BE2C (cell line): ENCODE measurements around the gene HBA2.
"Not testable (repeated sequence)": the region's sequence is repeated elsewhere in the genome, so short reads cannot be mapped to it uniquely, and the experiment has no call there.

Experiments
- DNase-seq: peaks from one replicate; pipeline ENCODE4 v3.0.0-alpha.2; 2020
- H3K27me3 ChIP-seq: fragments of 250-450 bp; sonication (Bioruptor Pico); 2 replicates; pipeline ENCODE4 v1.5.1; 2020; ENCODE audit warnings: mild to moderate bottlenecking
- H3K36me3 ChIP-seq: fragments of 250-450 bp; sonication (Bioruptor Pico); 2 replicates; pipeline ENCODE4 v1.5.1; 2020; ENCODE audit warnings: mild to moderate bottlenecking
- H3K4me1 ChIP-seq: fragments of 250-450 bp; sonication (Bioruptor Pico); 2 replicates; pipeline ENCODE4 v1.5.1; 2020
- H3K4me3 ChIP-seq: 2 replicates; pipeline ENCODE4 v1.5.1; 2011; ENCODE audit warnings: low read depth, low read length
- H3K9me3 ChIP-seq: fragments of 250-450 bp; sonication (Bioruptor Pico); 2 replicates; pipeline ENCODE4 v1.5.1; 2020
- TF ChIP-seq, protein P1 (sequence below): IDR thresholded peaks from 2 replicates; pipeline ENCODE4 v1.5.1; 2012; ENCODE audit warnings: mild to moderate bottlenecking, low read depth, low read length

Gene HBA2

DNA sequence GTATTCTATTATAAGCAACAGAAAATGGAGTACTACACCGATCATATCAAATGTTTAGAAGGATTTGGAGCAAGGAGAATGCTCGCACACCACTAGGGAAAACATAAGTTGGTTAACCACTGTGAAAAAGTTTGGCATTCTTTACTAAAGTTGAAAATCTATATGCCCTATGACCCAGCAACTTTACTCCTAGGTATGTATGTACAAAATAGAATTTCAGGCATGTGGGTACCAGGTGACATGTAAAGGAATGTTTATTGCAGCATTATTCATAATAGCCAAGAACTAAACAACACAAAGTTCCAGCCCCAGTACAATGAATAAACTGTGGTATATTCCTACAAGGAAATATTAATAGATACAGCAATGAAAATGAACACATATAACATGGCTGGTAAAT, 26.0 kb upstream of the HBA2 start:
- peaks cover 7% of the 10 kb centered on the region for H3K4me1 ChIP-seq
- DNase-seq = no peak
- H3K9me3 ChIP-seq = no peaks in the 10 kb centered on the region
- H3K4me3 ChIP-seq = no peak overlapping the region
- H3K36me3 ChIP-seq = no peaks in the 10 kb centered on the region
- TF ChIP-seq, protein P1, sequence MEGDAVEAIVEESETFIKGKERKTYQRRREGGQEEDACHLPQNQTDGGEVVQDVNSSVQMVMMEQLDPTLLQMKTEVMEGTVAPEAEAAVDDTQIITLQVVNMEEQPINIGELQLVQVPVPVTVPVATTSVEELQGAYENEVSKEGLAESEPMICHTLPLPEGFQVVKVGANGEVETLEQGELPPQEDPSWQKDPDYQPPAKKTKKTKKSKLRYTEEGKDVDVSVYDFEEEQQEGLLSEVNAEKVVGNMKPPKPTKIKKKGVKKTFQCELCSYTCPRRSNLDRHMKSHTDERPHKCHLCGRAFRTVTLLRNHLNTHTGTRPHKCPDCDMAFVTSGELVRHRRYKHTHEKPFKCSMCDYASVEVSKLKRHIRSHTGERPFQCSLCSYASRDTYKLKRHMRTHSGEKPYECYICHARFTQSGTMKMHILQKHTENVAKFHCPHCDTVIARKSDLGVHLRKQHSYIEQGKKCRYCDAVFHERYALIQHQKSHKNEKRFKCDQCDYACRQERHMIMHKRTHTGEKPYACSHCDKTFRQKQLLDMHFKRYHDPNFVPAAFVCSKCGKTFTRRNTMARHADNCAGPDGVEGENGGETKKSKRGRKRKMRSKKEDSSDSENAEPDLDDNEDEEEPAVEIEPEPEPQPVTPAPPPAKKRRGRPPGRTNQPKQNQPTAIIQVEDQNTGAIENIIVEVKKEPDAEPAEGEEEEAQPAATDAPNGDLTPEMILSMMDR = no peak
- no peaks in the 10 kb centered on the region for H3K27me3 ChIP-seq

DNA sequence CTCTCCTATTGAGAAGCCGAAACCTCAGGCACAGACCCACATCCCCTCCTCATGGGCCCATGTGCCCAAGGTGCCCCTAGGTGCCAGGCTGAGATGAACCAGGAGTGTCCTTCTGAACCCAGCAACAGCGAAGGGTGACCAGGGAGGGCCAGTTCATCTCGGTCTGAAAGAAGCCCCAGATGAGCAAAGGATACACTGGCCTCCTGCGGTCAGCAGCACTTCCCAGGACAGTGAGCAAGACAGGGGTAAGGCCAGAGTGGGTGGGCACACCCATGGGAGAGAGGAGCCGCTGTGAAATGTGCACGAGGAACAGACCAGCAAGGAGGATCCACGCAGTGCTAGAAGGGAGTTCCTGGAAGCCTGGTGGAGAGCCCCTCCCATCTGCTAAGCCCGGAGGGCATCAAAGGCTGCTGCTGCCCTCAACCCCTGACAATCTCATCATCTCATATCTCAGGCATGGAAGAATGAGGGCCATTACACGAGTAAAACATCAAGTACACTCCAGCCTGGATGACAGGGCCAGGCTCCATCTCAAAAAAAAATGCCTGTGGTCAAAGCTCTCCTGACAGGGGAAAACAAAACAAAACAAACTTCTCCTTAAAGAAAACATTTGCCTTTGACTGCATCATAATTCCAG, 23.5 kb upstream of the HBA2 start:
- no peak overlapping the region for H3K4me3 ChIP-seq
- TF ChIP-seq, protein P1 = no peak
- H3K4me1 ChIP-seq = peaks cover 7% of the 10 kb centered on the region
- no peaks in the 10 kb centered on the region for H3K36me3 ChIP-seq
- DNase-seq = peak; percentile 55
- no peaks in the 10 kb centered on the region for H3K9me3 ChIP-seq
- no peaks in the 10 kb centered on the region for H3K27me3 ChIP-seq

DNA sequence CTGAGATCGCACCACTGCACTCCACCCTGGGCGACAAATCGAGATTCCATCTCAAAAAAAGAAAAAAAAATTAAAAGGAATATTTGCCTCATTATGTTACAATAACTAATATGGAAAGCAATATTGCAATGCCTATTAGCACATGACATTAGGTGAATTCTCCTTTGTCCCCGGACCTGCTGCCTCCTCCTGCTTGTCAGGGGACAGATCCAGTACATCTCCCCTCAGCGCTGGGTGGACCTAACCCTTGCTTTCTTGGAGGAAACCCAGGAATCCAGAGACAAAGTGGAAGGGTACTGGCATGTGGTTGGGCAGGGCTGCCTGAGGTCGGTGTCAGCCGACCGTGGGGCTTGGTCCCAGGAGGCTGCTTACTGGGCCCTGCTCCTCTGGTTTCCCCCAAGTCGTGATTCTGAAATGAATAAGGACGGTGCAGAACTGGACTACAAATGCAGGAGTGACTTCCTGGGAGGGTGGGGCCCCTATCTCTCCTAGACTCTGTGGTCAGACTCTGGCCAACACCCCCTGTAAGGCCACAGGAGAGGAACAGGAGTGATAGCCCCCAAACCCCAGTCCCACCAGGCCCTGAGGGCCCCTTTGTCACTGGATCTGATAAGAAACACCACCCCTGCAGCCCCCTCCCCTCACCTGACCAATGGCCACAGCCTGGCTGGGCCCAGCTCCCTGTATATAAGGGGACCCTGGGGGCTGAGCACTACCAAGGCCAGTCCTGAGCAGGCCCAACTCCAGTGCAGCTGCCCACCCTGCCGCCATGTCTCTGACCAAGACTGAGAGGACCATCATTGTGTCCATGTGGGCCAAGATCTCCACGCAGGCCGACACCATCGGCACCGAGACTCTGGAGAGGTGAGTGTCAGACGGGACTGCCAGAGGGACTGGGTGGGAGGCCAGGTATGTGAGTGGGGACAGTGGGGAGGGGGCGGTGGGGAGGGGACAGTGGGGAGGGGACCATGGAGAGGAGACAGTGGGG, 20.2 kb upstream of the HBA2 start, which contains the start of gene HBZ:
HBZ (plus strand) TSS at position 504 of the 988 bp plus-strand sequence; CDS start at position 770, 266 bp downstream.
- Histone ChIP-seq H3K4me1 (peaks cover 7% of the 10 kb centered on the region), H3K9me3 (no peaks in the 10 kb centered on the region), H3K4me3 (no peak within 1 kb of the TSS), H3K27me3 (peaks cover 7% of the 10 kb centered on the region; the same call in 1 of the 2 replicates), H3K36me3 (no peaks in the 10 kb centered on the region)
- TF ChIP-seq, protein P1 = no peak
- no peak for DNase-seq

DNA sequence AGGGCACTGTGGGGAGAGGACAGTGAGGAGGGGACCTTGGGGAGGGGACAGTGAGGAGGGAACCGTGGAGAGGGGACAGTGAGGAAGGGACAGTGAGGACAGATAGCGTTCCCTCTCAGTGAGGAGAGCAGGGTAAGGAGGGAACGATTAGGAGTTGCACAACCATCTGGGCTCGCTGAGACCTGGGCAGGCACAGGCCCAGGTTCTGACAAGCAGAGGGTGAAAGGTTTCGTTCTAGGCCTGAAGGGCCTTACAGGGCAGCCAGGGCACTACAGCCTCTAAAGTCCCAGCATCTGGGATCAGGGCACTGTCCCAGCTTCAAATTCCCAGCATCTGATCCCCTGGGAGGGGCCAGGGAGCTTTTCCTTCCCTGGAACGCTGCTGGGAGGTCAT, 19.6 kb upstream of the HBA2 start:
- H3K36me3 ChIP-seq, DNase-seq, H3K4me1 ChIP-seq, H3K4me3 ChIP-seq, H3K9me3 ChIP-seq: not testable (repeated sequence)
- peaks cover 14% of the 10 kb centered on the region for H3K27me3 ChIP-seq

DNA sequence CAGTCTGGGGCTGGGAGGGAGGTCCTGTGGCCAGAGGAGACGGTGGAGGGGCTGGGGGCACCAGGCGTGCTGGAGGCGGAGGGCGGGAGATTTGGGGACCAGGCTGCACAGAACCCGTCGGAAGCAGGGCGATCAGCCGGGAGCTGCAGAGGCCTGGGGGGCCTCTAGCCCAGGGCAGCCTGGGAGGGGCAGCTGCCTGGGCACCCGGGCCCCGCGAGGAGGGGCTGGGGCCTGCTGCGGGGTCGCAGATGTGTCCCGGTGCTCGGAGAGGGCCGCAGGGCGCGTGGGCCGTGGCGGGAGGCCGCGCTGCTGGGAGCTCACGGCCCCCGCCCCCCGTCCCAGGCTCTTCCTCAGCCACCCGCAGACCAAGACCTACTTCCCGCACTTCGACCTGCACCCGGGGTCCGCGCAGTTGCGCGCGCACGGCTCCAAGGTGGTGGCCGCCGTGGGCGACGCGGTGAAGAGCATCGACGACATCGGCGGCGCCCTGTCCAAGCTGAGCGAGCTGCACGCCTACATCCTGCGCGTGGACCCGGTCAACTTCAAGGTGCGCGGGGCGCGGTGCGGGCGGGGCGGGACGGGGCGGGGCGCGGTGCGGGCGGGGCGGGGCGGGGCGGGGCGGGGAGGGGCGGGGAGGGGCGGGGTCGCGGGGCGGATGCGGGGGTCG, 19.0 kb upstream of the HBA2 start:
- not testable (repeated sequence) for H3K4me3 ChIP-seq, H3K4me1 ChIP-seq, H3K36me3 ChIP-seq, DNase-seq, H3K9me3 ChIP-seq
- H3K27me3 ChIP-seq = peaks cover 19% of the 10 kb centered on the region

DNA sequence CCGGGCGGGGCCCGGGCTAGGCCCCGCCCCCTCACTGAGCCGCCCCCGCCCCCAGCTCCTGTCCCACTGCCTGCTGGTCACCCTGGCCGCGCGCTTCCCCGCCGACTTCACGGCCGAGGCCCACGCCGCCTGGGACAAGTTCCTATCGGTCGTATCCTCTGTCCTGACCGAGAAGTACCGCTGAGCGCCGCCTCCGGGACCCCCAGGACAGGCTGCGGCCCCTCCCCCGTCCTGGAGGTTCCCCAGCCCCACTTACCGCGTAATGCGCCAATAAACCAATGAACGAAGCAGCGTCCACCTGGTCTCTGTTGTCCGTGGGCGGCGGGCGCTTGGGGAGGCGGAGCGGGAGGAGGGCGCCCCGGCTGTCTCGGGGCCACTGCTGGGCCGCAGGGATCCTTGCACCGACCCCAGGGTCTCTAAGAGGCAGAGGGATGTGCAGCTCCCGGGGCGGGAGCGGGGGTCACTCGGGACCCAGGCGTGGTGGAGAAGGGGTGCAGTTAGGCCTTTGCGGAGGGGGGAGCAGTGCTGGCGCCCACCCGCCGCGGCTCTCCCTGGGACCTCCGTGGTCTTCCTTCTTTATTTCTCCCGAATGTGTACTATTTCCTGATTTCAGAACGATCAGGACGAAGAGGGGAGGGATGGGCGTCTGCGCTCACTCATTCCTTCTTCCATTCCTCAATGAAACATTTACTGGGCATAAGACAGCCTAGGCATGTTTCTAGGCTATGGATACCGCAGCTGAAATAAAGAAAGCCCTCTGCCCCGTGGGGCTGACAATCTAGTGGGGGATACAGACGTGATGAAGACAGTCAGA, 18.3 kb upstream of the HBA2 start:
- TF ChIP-seq, protein P1 = no peak
- Histone ChIP-seq H3K27me3 (peaks cover 24% of the 10 kb centered on the region), H3K36me3 (no peaks in the 10 kb centered on the region), H3K4me3 (peak overlapping the region; percentile 66), H3K4me1 (peaks cover 3% of the 10 kb centered on the region; the same call in 1 of the 2 replicates), H3K9me3 (no peaks in the 10 kb centered on the region)
- DNase-seq = peak; percentile 53
